ENCODE data around the gene FIG4. TPM values are rescaled to one million over a fixed set of nuclear protein-coding genes. Genes with fewer than 3 reads are reported as not detected.
"Not testable (repeated sequence)": the region's sequence is repeated elsewhere in the genome, so short reads cannot be mapped to it uniquely, and the experiment has no call there.

The FIG4 gene
- total RNA-seq, 4 donors from 2014 or later: 12.3 to 19.9 (median 17.1) TPM

DNA sequence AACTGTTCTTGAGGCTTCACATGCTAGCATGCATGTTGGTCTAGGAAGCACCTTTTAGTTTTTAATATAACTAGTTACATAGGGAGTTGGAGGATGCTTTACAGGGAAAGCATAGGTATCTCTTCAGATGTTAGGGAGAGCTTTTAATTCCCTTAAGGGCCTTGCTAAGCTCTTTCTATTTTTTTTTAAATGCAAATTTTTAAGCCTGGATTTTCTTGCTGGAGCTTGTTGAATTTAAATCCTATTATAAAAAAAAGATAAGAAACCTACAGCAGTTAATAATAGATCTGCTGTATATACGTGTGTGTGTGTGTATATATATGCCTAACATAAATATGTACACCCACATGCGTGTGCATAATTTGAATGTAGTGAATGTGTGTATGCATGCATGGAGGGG is 79.0 kb downstream of the FIG4 start:
- intact Hi-C loops (cut with DNase I): no loop called here
- WGBS: 91% methylated on average over 2 of the region's 2 CpGs
- Histone ChIP-seq H3K9me3 (no peaks in the 10 kb centered on the region), H3K27me3 (no peaks in the 10 kb centered on the region), H3K36me3 (peaks cover 0 to 53% (median 11%) of the 10 kb centered on the region in 4 donors), H3K4me3 (no peak overlapping the region), H3K27ac (replicated peaks in 1 of 4) (no peak overlapping the region), H3K4me1 (peaks cover 0 to 9% (median 0%) of the 10 kb centered on the region in 4 donors)
- TF ChIP-seq POLR2A (IDR thresholded peaks at IDR 0.05; ENCODE audit: low read depth) (no peak), POLR2AphosphoS5 (IDR thresholded peaks at IDR 0.05) (no peak), EP300 (IDR thresholded peaks at IDR 0.05) (no peak)
- TF ChIP-seq, protein P1, sequence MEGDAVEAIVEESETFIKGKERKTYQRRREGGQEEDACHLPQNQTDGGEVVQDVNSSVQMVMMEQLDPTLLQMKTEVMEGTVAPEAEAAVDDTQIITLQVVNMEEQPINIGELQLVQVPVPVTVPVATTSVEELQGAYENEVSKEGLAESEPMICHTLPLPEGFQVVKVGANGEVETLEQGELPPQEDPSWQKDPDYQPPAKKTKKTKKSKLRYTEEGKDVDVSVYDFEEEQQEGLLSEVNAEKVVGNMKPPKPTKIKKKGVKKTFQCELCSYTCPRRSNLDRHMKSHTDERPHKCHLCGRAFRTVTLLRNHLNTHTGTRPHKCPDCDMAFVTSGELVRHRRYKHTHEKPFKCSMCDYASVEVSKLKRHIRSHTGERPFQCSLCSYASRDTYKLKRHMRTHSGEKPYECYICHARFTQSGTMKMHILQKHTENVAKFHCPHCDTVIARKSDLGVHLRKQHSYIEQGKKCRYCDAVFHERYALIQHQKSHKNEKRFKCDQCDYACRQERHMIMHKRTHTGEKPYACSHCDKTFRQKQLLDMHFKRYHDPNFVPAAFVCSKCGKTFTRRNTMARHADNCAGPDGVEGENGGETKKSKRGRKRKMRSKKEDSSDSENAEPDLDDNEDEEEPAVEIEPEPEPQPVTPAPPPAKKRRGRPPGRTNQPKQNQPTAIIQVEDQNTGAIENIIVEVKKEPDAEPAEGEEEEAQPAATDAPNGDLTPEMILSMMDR (IDR thresholded peaks at IDR 0.05): no peak
- DNase-seq (ENCODE audit: extremely low spot score): no peak

GRCh38 chr6:109770779-109771178 is 79.7 kb downstream of the FIG4 start:
- Histone ChIP-seq H3K27ac (replicated peaks in 1 of 4) (no peak overlapping the region), H3K36me3 (peaks cover 0 to 47% (median 11%) of the 10 kb centered on the region in 4 donors), H3K4me1 (peaks cover 0 to 9% (median 0%) of the 10 kb centered on the region in 4 donors), H3K9me3 (no peaks in the 10 kb centered on the region), H3K27me3 (no peaks in the 10 kb centered on the region), H3K4me3 (no peak overlapping the region)
- 75% methylated on average over 5 of the region's 5 CpGs for WGBS
- intact Hi-C loops (cut with DNase I): no loop called here
- no peak for TF ChIP-seq EP300 (IDR thresholded peaks at IDR 0.05)
- TF ChIP-seq, protein P1 (IDR thresholded peaks at IDR 0.05): no peak
- no peak for TF ChIP-seq POLR2A (IDR thresholded peaks at IDR 0.05; ENCODE audit: low read depth)
- TF ChIP-seq POLR2AphosphoS5 (IDR thresholded peaks at IDR 0.05): no peak
- DNase-seq (ENCODE audit: extremely low spot score): no peak

DNA sequence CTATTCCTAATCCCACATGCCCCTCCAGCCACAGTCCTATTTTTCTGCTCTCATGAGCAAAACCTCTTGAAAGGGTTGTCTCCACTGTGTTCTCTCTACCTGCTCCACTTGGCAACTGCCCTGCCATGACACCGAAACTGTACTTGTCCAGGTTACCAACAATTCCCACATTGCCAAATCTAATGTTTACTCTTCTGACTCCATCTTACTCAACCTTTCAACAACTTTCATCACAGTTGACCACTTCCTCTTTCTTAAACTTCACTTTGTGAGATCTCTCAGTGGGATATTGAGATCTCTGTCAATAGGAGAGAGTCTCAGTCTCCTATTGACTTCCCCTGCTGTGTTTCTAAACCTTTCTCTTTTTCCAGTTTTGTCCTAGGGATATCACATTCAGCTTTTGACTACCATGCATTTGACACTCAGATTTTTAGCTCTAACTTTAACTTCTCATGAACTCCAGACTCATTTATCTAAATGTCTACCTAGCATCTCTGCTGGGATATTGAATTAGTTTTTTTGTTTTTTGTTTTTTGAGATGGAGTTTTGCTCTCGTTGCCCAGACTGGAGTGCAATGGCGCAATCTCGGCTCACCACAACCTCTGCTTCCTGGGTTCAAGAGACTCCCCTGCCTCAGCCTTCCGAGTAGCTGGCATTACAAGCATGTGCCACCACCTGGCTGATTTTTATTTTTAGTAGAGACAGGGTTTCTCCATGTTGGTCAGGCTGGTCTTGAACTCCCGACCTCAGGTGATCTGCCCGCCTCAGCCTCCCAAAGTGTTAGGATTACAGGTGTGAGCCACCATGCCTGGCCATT is 81.1 kb downstream of the FIG4 start:
- H3K4me1 ChIP-seq; DNase-seq (ENCODE audit: extremely low spot score); H3K4me3 ChIP-seq; intact Hi-C loops (cut with DNase I); H3K9me3 ChIP-seq; H3K27me3 ChIP-seq; H3K27ac ChIP-seq (replicated peaks in 1 of 4): not testable (repeated sequence)
- 89% methylated on average over 7 of the region's 7 CpGs for WGBS
- H3K36me3 ChIP-seq: peaks cover 0 to 43% (median 10%) of the 10 kb centered on the region in 4 donors

DNA sequence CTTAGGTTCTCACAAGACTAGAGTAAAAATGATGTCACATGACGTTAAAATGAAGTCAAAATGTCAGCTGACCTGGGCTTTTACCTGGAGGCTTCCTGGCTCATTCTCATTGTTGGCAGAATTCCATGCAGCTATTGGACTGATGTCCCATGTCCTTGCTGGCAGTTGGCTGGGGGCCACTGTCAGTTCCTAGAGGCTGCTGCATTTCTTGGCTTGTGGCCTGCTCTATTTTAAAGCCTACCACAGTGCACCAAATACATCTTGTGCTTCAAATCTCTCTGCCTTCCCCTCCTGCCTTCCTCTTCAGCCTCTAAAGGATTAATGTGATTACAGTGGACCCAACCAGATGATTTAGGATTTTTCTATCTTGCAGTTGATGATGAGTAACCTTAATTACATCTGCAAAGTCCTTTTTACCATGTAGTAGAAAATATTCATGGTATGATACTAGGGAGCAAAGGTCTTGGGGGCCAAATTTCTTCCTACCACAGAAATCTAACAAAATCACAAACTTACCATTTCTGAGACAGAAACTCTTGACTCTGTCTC is 81.9 kb downstream of the FIG4 start:
- peaks cover 0 to 43% (median 4%) of the 10 kb centered on the region in 4 donors for H3K36me3 ChIP-seq
- TF ChIP-seq EP300 (IDR thresholded peaks at IDR 0.05) (no peak), POLR2A (IDR thresholded peaks at IDR 0.05; ENCODE audit: low read depth) (no peak), POLR2AphosphoS5 (IDR thresholded peaks at IDR 0.05) (no peak)
- TF ChIP-seq, protein P1 (IDR thresholded peaks at IDR 0.05): no peak
- WGBS: 90% methylated on average over 1 of the region's 1 CpG
- peaks cover 0 to 9% (median 0%) of the 10 kb centered on the region in 4 donors for H3K4me1 ChIP-seq
- no peak overlapping the region for H3K4me3 ChIP-seq
- DNase-seq (ENCODE audit: extremely low spot score): no peak
- H3K27me3 ChIP-seq: no peaks in the 10 kb centered on the region
- intact Hi-C loops (cut with DNase I): no loop called here
- no peak overlapping the region for H3K27ac ChIP-seq (replicated peaks in 1 of 4)
- H3K9me3 ChIP-seq: no peaks in the 10 kb centered on the region

DNA sequence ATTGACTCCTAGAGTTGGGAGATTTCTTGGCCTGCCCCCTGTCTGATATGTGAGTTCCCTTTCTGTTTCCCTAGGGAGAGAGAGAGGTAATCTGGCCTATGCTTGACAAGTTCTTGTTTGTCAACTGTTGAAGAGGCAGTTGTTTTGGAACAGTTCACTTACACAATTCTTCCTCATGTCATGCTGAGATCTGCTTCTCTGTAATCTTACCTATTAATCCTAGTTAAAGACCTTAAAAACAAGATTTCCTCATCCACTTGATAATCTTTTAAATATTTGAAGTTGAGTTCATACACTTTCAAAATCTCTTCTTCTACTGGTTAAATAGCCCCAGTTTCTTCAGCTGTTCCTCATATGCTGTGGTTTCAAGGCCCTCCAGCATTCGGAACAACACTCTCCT is 89.9 kb downstream of the FIG4 start:
- H3K4me1 ChIP-seq: no peaks in the 10 kb centered on the region
- no peak overlapping the region for H3K4me3 ChIP-seq
- H3K27ac ChIP-seq (replicated peaks in 1 of 4): no peak overlapping the region
- no peak for DNase-seq (ENCODE audit: extremely low spot score)
- H3K27me3 ChIP-seq: no peaks in the 10 kb centered on the region
- H3K9me3 ChIP-seq: no peaks in the 10 kb centered on the region
- TF ChIP-seq POLR2AphosphoS5 (IDR thresholded peaks at IDR 0.05): no peak
- no peak for TF ChIP-seq EP300 (IDR thresholded peaks at IDR 0.05)
- TF ChIP-seq POLR2A (IDR thresholded peaks at IDR 0.05; ENCODE audit: low read depth): no peak
- TF ChIP-seq, protein P1 (IDR thresholded peaks at IDR 0.05): no peak
- 100% methylated on average over 1 of the region's 1 CpG for WGBS
- intact Hi-C loops (cut with DNase I): no loop called here
- H3K36me3 ChIP-seq: peaks cover 0 to 34% (median under 1%) of the 10 kb centered on the region in 4 donors
